Measurements from ENCODE around the gene CD2BP2.

GRCh38 chr16:30366511-30366910 is 11.4 kb upstream of the CD2BP2 start:
- TF ChIP-seq, protein P1, sequence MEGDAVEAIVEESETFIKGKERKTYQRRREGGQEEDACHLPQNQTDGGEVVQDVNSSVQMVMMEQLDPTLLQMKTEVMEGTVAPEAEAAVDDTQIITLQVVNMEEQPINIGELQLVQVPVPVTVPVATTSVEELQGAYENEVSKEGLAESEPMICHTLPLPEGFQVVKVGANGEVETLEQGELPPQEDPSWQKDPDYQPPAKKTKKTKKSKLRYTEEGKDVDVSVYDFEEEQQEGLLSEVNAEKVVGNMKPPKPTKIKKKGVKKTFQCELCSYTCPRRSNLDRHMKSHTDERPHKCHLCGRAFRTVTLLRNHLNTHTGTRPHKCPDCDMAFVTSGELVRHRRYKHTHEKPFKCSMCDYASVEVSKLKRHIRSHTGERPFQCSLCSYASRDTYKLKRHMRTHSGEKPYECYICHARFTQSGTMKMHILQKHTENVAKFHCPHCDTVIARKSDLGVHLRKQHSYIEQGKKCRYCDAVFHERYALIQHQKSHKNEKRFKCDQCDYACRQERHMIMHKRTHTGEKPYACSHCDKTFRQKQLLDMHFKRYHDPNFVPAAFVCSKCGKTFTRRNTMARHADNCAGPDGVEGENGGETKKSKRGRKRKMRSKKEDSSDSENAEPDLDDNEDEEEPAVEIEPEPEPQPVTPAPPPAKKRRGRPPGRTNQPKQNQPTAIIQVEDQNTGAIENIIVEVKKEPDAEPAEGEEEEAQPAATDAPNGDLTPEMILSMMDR (IDR thresholded peaks at IDR 0.05; ENCODE audit: low read length): no peak
- no peak for TF ChIP-seq EZH2 (optimal IDR thresholded peaks at IDR 0.05; ENCODE audit: low read depth, low read length)
- TF ChIP-seq EZH2phosphoT487 (IDR thresholded peaks at IDR 0.05; ENCODE audit: low read length): no peak
